GM19467 (cell line): ENCODE measurements around the gene FOXP4.

Source experiments
- ATAC-seq: cut with Tn5 transposase; IDR thresholded peaks from one replicate; pipeline ENCODE4 v1.9.1; 2021; ENCODE audit warnings: mild to moderate bottlenecking, moderate library complexity; ENCODE audit not compliant: unreplicated experiment

FOXP4 gene

GRCh38 chr6:41522780-41523548, 23.2 kb upstream of the FOXP4 start:
- no peak for ATAC-seq

- ATAC-seq, result no peak
These were observed 22.1 kb upstream of the FOXP4 start for GRCh38 chr6:41523915-41524633.

- ATAC-seq, result no peak
These were observed 21.6 kb upstream of the FOXP4 start for GRCh38 chr6:41524634-41525011.

DNA sequence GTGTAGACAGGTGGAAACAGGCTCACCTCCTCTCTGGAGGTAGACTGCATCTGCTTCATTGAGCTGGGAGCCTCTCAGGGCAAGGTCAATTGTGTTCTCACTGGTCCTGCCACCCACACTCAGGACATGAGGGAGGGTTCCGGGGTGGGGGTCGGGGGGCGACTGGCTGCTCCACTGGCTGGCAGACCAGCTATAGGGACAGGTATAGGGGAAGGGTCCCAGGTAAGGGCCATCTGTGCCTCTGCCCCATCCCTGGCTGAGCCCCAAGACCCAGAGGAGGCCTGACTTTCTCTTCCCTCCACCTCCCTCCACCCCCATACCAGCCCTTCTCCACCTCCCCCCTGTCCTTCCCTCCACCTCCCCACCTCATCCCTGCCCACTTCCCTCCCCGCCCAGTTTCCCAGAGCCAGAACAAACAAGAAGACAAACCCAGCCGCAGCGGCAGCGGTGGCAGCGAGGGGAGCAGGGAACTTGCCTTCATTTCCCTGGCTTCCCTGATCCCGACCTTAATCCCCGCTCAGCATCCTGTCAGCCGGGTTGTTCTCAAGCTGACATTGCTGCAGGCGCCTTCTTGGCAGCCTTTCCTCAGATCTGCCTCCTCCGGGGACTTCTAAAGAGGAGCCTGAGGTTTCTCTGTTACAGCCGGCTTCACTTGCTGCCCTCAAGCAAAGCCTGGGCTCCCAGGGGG, 18.3 kb upstream of the FOXP4 start:
- ATAC-seq, result no peak

- ATAC-seq, result no peak
These were observed 17.7 kb upstream of the FOXP4 start for GRCh38 chr6:41528409-41528963.

DNA sequence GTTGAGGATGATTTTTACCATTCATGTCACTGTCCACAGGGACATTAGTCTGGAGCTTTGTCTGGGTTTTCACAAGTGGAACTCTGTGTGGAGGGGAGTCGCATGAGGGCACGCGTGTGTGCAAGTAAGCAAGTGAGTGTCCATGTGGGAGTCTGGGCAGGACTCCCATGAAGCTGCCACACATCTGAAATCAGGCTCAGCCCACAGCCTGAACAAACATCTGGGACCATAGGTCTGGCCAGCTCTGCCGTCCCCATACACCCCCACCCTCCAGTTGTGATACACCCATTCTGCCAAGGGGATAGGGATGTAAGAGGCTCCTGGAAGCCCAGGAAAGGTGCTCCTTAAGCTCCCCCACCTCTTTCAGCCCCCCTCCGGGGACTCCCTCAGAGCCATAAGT, 17.1 kb upstream of the FOXP4 start:
- ATAC-seq, result no peak

- no peak for ATAC-seq
These were observed 16.2 kb upstream of the FOXP4 start for GRCh38 chr6:41529970-41530369.

DNA sequence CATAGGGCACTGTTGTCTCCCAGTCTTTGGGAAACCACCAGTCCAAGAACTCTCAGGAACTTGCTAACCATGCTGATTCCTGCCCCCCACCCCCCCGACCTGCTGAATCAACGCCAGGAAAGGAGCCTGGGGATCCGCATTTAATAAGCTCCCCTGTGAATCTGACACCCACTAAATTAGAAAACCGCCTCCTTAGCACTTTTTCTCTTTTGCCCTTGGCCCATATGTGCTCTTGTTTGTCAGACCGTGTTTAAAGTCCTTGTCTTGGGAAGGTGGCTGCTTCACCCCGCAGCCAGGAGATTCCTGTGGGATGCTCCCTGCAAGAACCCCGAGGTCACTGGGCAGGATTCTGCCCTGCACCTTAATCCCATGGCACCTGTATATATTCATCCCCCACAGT, 15.7 kb upstream of the FOXP4 start:
- no peak for ATAC-seq

- ATAC-seq, result no peak
These were observed 15.2 kb upstream of the FOXP4 start for GRCh38 chr6:41531016-41531415.

GRCh38 chr6:41531591-41532582, 14.3 kb upstream of the FOXP4 start:
- peak; percentile 88 for ATAC-seq

DNA sequence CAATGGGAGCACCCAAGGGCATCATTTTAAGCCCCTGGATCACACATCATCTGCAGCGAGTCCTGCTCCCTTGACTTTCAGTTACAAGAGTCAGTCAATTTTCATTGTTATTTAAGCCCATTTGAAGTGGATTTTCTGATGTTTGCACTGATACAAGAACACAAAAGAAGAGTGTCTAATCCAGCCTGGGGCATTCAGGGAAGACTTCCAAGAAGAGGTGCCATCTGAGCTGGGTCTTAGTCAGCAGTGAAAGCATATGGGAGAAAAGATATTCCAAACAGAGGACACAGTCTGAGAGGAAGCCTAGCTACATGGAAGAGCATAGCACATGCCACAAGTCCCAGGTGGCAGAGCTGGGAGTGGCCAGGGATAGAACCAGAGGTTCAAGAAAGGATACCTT, 10.4 kb upstream of the FOXP4 start:
- no peak for ATAC-seq

- no peak for ATAC-seq
These were observed 9.1 kb upstream of the FOXP4 start for GRCh38 chr6:41536795-41537758.

GRCh38 chr6:41538556-41539182, 7.5 kb upstream of the FOXP4 start:
- no peak for ATAC-seq

DNA sequence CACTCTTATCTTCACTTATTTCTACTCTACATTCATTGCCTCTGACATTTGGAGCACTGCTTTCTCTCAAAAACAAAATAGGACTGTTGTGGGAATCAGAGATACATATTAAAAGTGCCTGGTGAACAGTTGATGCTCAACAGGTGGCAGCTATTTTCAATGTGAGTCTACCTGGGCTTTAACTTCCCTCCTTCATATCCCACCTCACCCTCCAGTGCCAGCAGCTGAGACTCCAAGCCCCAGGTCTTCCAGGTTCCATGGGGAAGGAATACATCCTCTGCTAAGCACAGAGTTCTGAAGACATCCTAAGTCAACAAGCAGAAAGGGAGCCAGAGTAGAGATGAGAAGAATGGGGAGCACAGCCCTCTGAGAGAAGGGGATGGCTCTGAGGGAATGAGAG, 7.0 kb upstream of the FOXP4 start:
- ATAC-seq, result no peak

DNA sequence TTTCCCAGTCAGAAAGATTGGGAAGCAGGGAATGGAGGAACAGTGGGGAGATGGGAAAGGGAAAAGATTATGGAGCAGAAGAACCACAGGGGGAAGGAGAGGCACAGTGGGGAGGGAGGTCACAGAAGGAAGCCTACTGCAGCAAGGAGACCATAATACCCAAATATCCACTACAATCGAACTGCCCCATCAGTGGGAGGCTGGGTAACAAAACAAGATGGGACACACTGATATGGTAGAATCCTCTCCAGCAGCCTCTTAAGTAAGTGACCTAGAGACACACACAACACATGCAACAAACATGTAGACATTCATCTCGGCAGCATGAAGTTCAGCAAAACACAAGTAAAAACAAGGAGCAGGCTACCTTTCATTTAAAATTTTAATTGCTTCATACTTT, 4.8 kb upstream of the FOXP4 start:
- no peak for ATAC-seq

- ATAC-seq, result no peak
These were observed 3.1 kb upstream of the FOXP4 start for GRCh38 chr6:41543087-41543486.

- ATAC-seq, result no peak
These were observed 906 bp upstream of the FOXP4 start for GRCh38 chr6:41545247-41545702.

GRCh38 chr6:41546475-41546865, 289 bp downstream of the FOXP4 start:
- ATAC-seq, result peak; percentile 25
